IMR-90 (cell line): ENCODE data around the gene NFIA. TPM values are rescaled to one million over a fixed set of nuclear protein-coding genes. Genes with fewer than 3 reads are reported as not detected.

Experiments used
- ATAC-seq: fragments of 200-7000 bp; cut with Tn5 transposase; 2 replicates; pipeline ENCODE4 v1.9.1; 2020; ENCODE audit warnings: low read depth, mild to moderate bottlenecking, moderate library complexity
- BruUV-seq: library from RNA; stranded (reverse); fragments of 400-500 nt; replicated peaks from 2 replicates; lab custom pipeline; 2021; lab: Mats Ljungman, UMichigan
- CTCF ChIA-PET: fragments of 300-600 bp; formaldehyde crosslinking; extraction: SDS; loops from one replicate; lab custom pipeline; 2021; ENCODE audit warnings: antibody characterized with exemption; lab: Yijun Ruan, JAX
- POLR2A ChIA-PET: fragments of 300-600 bp; sonication (Branson Sonifier 250); formaldehyde crosslinking; loops from one replicate; lab custom pipeline; 2022; ENCODE audit warnings: antibody characterized with exemption; ENCODE audit not compliant: unreplicated experiment; lab: Charles Lee
- DNase-seq: peaks from one replicate; pipeline ENCODE4 v3.0.0; 2013
- H2AFZ ChIP-seq: replicated peaks from 2 replicates; pipeline ENCODE3; 2013; ENCODE audit warnings: low read length, mild to moderate bottlenecking; ENCODE audit not compliant: poor library complexity
- H2AK5ac ChIP-seq: 2 replicates; pipeline ENCODE4 v1.6.1; 2013; ENCODE audit warnings: low read depth, low read length, inconsistent platforms
- H2AK9ac ChIP-seq: replicated peaks from 2 replicates; pipeline ENCODE3; 2013; ENCODE audit warnings: mild to moderate bottlenecking, low read depth, low read length, moderate library complexity; ENCODE audit not compliant: poor library complexity
- H2BK120ac ChIP-seq: 2 replicates; pipeline ENCODE4 v1.6.1; 2013; ENCODE audit warnings: low read depth, low read length, inconsistent platforms
- H2BK15ac ChIP-seq: 3 replicates; pipeline ENCODE4 v1.6.1; 2013; ENCODE audit warnings: low read depth, low read length, inconsistent platforms
- H2BK20ac ChIP-seq: 2 replicates; pipeline ENCODE4 v1.6.1; 2013; ENCODE audit warnings: low read depth, mild to moderate bottlenecking, inconsistent platforms, low read length, moderate library complexity
- H2BK5ac ChIP-seq: 2 replicates; pipeline ENCODE4 v1.6.1; 2013; ENCODE audit warnings: mild to moderate bottlenecking, low read depth, low read length, inconsistent platforms; ENCODE audit not compliant: poor library complexity, severe bottlenecking
- H3K14ac ChIP-seq: replicated peaks from 2 replicates; pipeline ENCODE4 v1.6.1; 2013; ENCODE audit warnings: low read depth, low read length, inconsistent platforms
- H3K18ac ChIP-seq: 2 replicates; pipeline ENCODE4 v1.6.1; 2013; ENCODE audit warnings: low read depth, low read length, control low read depth
- H3K23ac ChIP-seq: 2 replicates; pipeline ENCODE4 v1.6.1; 2013; ENCODE audit warnings: low read depth, low read length, inconsistent platforms
- H3K27ac ChIP-seq: 2 replicates; pipeline ENCODE4 v1.5.1; 2013; ENCODE audit warnings: mild to moderate bottlenecking, control low read depth, low read length; ENCODE audit not compliant: insufficient read depth
- H3K27me3 ChIP-seq: 2 replicates; pipeline ENCODE4 v1.6.1; 2013; ENCODE audit warnings: low read length; ENCODE audit not compliant: control insufficient read depth, insufficient read depth
- H3K36me3 ChIP-seq: 2 replicates; pipeline ENCODE4 v1.6.1; 2013; ENCODE audit warnings: low read length, mixed read lengths; ENCODE audit not compliant: control insufficient read depth, insufficient read depth
- H3K4ac ChIP-seq: 2 replicates; pipeline ENCODE4 v1.6.1; 2013; ENCODE audit warnings: low read depth, low read length, inconsistent platforms
- H3K4me1 ChIP-seq: 2 replicates; pipeline ENCODE4 v1.6.1; 2013; ENCODE audit warnings: low read length, mixed read lengths; ENCODE audit not compliant: control insufficient read depth, insufficient read depth
- H3K4me2 ChIP-seq: 2 replicates; pipeline ENCODE4 v1.6.1; 2013; ENCODE audit warnings: low read depth, mild to moderate bottlenecking, control low read depth, low read length, moderate library complexity
- H3K4me3 ChIP-seq: 2 replicates; pipeline ENCODE4 v1.5.1; 2013; ENCODE audit warnings: low read depth, mild to moderate bottlenecking, control low read depth, low read length, moderate library complexity; ENCODE audit not compliant: insufficient read depth
- H3K56ac ChIP-seq: 2 replicates; pipeline ENCODE4 v1.6.1; 2013; ENCODE audit warnings: low read length, inconsistent platforms; ENCODE audit not compliant: insufficient read depth; ENCODE audit errors: extremely low read depth
- H3K79me1 ChIP-seq, 2 experiments: 2 replicates each; pipeline ENCODE4 v1.6.1; 2013; ENCODE audit warnings: low read length in 2 of 2, inconsistent platforms in 1 of 2, low read depth in 1 of 2
- H3K9ac ChIP-seq: 2 replicates; pipeline ENCODE4 v1.6.1; 2013; ENCODE audit warnings: low read depth, low read length, control low read depth
- H3K9me1 ChIP-seq: 2 replicates; pipeline ENCODE4 v1.6.1; 2013; ENCODE audit warnings: low read length, inconsistent platforms; ENCODE audit not compliant: insufficient read depth
- H3K9me3 ChIP-seq: 2 replicates; pipeline ENCODE4 v1.6.1; 2013; ENCODE audit warnings: low read length; ENCODE audit not compliant: control insufficient read depth, insufficient read depth
- H4K20me1 ChIP-seq: 2 replicates; pipeline ENCODE4 v1.6.1; 2013; ENCODE audit warnings: low read length, inconsistent platforms; ENCODE audit not compliant: insufficient read depth
- H4K5ac ChIP-seq: 2 replicates; pipeline ENCODE4 v1.6.1; 2013; ENCODE audit warnings: mild to moderate bottlenecking, low read depth, low read length, control low read depth
- H4K8ac ChIP-seq, 2 experiments: 2 replicates each; pipeline ENCODE4 v1.6.1; 2013; ENCODE audit warnings: low read depth in 2 of 2, low read length in 2 of 2, control low read depth in 1 of 2, inconsistent platforms in 1 of 2
- H4K91ac ChIP-seq: 2 replicates; pipeline ENCODE4 v1.6.1; 2013; ENCODE audit warnings: low read depth, low read length, inconsistent platforms; ENCODE audit not compliant: insufficient read depth
- MAFK ChIP-seq: IDR thresholded peaks from 2 replicates; pipeline ENCODE4 v1.6.1; 2012; ENCODE audit warnings: low read depth, low read length, improper control_type of control experiment
- MAZ ChIP-seq: IDR thresholded peaks from 2 replicates; pipeline ENCODE4 v1.6.1; 2012; ENCODE audit warnings: low read depth, mild to moderate bottlenecking, low read length, improper control_type of control experiment, moderate library complexity, borderline replicate concordance
- NFE2L2 ChIP-seq: fragments of 150-350 bp; IDR thresholded peaks from 2 replicates; pipeline ENCODE4 v1.6.1; 2016; ENCODE audit warnings: low read depth, mild to moderate bottlenecking, low read length
- POLR2A ChIP-seq: IDR thresholded peaks from 2 replicates; pipeline ENCODE4 v1.6.1; 2012; ENCODE audit warnings: mild to moderate bottlenecking, low read depth, low read length
- WGBS, 2 experiments: methylation state at CpG; one replicate each; pipeline versions ENCODE4 v1.1.5 to v1.1.7; 2013; ENCODE audit warnings: missing lambda C conversion rate in 2 of 2; ENCODE audit not compliant: insufficient read length in 1 of 2; ENCODE audit errors: extremely low coverage in 2 of 2; 5-methylcytosine and 5-hydroxymethylcytosine counted together
- dilution Hi-C: fragments of 300-500 bp; cut with HindIII; formaldehyde crosslinking; loops from one replicate; pipeline ENCODE4 v1.14.3; 2018; ENCODE audit warnings: low sequenced_read_pairs; ENCODE audit not compliant: unreplicated experiment
- in situ Hi-C: fragments of 300-500 bp; cut with MboI; formaldehyde crosslinking; loops from 3 replicates; pipeline ENCODE4 v1.14.3; 2019; ENCODE audit warnings: low sequenced_read_pairs, inconsistent platforms, mixed read lengths
- intact Hi-C: fragments of 100-400 bp; cut with micrococcal nuclease; formaldehyde crosslinking; loops from 2 replicates; pipeline ENCODE4 v1.10.0; 2022
- polyA plus RNA-seq, 3 experiments: library from polyadenylated mRNA; depleted of rRNA; stranded (reverse); fragments of >200 nt; gene quantifications; 2 replicates each; pipeline ENCODE4 v1.2.3, GENCODE V29; 2012; ENCODE audit warnings: low replicate concordance in 1 of 3
- total RNA-seq: library from RNA; depleted of rRNA; stranded (reverse); fragments of >200 nt; gene quantifications from 2 replicates; pipeline ENCODE4 v1.2.3, GENCODE V29; 2012
- TF ChIP-seq, protein P1 (sequence below): fragments of 150-350 bp; IDR thresholded peaks from 2 replicates; pipeline ENCODE4 v1.6.1; 2016; ENCODE audit warnings: low read depth, mild to moderate bottlenecking, low read length, moderate library complexity, borderline replicate concordance

The NFIA gene
- total and polyA plus RNA-seq, 2 of the 4 experiments (the other 2 are of a cell fraction), result 1.6 to 2.2 TPM

DNA sequence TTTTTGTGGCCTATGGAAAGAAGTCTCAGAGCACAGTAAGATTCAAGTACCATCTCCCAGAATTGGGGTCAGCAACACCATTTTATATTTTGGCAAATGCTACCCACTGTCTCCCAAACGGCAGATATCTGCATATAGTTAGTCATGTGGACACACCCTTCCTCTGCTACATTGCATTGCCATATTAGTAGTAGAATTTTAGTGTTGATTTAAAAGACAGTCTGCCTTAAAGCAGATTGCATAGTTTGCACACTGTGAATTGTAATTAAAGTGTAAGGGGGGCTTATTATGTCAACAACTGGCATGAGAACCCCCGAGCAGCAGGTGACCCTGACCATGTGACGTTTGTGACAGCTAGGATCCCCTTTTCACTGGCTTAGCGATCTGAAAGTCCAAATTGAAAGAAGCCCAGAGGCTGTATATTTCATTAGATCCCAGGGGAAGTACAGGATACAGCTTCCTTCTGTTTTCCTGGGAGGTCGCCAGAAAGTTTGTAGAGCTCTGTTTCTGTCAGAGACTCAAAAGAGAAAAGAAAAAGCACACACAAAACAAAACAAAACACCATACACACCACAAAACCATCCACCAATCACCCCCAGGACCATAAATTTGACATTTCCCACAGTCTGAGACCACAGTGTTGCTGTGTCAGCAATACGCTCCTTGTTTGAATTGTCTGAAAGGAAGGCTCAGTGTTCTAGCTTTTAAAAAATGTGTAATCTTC, 172.4 kb downstream of the NFIA start:
- TF ChIP-seq POLR2A (no peak), MAFK (peak; percentile 92), MAZ (no peak), NFE2L2 (no peak)
- TF ChIP-seq, protein P1, sequence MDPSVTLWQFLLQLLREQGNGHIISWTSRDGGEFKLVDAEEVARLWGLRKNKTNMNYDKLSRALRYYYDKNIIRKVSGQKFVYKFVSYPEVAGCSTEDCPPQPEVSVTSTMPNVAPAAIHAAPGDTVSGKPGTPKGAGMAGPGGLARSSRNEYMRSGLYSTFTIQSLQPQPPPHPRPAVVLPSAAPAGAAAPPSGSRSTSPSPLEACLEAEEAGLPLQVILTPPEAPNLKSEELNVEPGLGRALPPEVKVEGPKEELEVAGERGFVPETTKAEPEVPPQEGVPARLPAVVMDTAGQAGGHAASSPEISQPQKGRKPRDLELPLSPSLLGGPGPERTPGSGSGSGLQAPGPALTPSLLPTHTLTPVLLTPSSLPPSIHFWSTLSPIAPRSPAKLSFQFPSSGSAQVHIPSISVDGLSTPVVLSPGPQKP, result no peak
- ChIA-PET POLR2A (interaction anchor here (0.6 kb wide), 1 partner anchor 9 kb away, joined by 3 read pairs; no protein-coding TSS in a partner anchor), CTCF (interaction anchor here (0.7 kb wide), 1 partner anchor 620 kb away, joined by 3 read pairs; no protein-coding TSS in a partner anchor)
- Histone ChIP-seq H3K14ac (no peak overlapping the region), H3K23ac (no peak overlapping the region), H3K27ac (no peak overlapping the region; the same call in 1 of the 2 replicates), H4K5ac (no peak overlapping the region), H2AFZ (no peak overlapping the region), H3K27me3 (no peaks in the 10 kb centered on the region), H3K79me1 (no peaks in the 10 kb centered on the region), H3K9me3 (no peaks in the 10 kb centered on the region), H2AK9ac (no peak overlapping the region), H2BK120ac (no peak overlapping the region), H3K4me1 (peaks cover 2% of the 10 kb centered on the region; the same call in 1 of the 2 replicates), H3K4me2 (peak overlapping the region; percentile 90), H3K9ac (no peak overlapping the region; the same call in 1 of the 2 replicates), H3K18ac (no peak overlapping the region; the same call in 1 of the 2 replicates), H4K91ac (no peak overlapping the region), H2BK20ac (no peak overlapping the region), H2BK5ac (no peak overlapping the region), H3K36me3 (no peaks in the 10 kb centered on the region), H3K9me1 (no peaks in the 10 kb centered on the region), H4K8ac (no peak overlapping the region), H2AK5ac (no peak overlapping the region), H3K56ac (no peak overlapping the region), H2BK15ac (no peak overlapping the region), H3K4me3 (peak overlapping the region; percentile 24; the same call in 1 of the 2 replicates), H4K20me1 (no peaks in the 10 kb centered on the region), H3K4ac (no peak overlapping the region)
- dilution Hi-C loops (no loop called here), in situ Hi-C loops (no loop called here), intact Hi-C loops (loop anchor here (5.0 kb wide), 1 partner anchor 197 kb away; no protein-coding TSS in a partner anchor)
- no CpG with 5 or more reads among the region's 6 CpGs for WGBS, 2 experiments
- no TSS peak for BruUV-seq
- DNase-seq (peak; percentile 18), ATAC-seq (peak; percentile 57)
